Measurements from ENCODE around the gene TMEM170B.
A peak's percentile ranks its signal among the peaks of the same experiment; 100 is the strongest.

TMEM170B gene

GRCh38 chr6:11495565-11496145 is 41.9 kb upstream of the TMEM170B start:
- Histone ChIP-seq H3K79me2 (ENCODE audit: insufficient read depth, low read length) (no peaks in the 10 kb centered on the region), H3K27me3 (ENCODE audit: insufficient read depth, low read length, poor library complexity) (no peaks in the 10 kb centered on the region), H3K9ac (ENCODE audit: low read depth, low read length) (no peak overlapping the region), H3K9me3 (ENCODE audit: insufficient read depth, low read length, severe bottlenecking) (no peaks in the 10 kb centered on the region), H3K4me3 (ENCODE audit: low read depth in 1 of 2, low read length in 2 of 2) (no peak overlapping the region), H2AFZ (ENCODE audit: low read depth, low read length) (no peak overlapping the region), H4K20me1 (ENCODE audit: insufficient read depth, low read length) (no peaks in the 10 kb centered on the region; the same call in 1 of the 2 replicates), H3K27ac (ENCODE audit: low read length) (no peak overlapping the region), H3K4me1 (ENCODE audit: insufficient read depth, low read length) (no peaks in the 10 kb centered on the region), H3K36me3 (ENCODE audit: insufficient read depth, low read length) (no peaks in the 10 kb centered on the region), H3K4me2 (ENCODE audit: insufficient read depth, low read length) (no peak overlapping the region)
- ATAC-seq (ENCODE audit: insufficient read depth, low read depth) (no peak), DNase-seq (no peak)
- TF ChIP-seq CTCF (IDR thresholded peaks at IDR 0.05; ENCODE audit: borderline replicate concordance, extremely low read depth, low read length, poor library complexity, severe bottlenecking) (no peak), EZH2 (IDR thresholded peaks at IDR 0.05; ENCODE audit: borderline replicate concordance, low read depth, low read length, severe bottlenecking) (no peak)

GRCh38 chr6:11496152-11497060 is 41.1 kb upstream of the TMEM170B start:
- H3K9me3 ChIP-seq (ENCODE audit: insufficient read depth, low read length, severe bottlenecking), result no peaks in the 10 kb centered on the region
- no peak overlapping the region for H2AFZ ChIP-seq (ENCODE audit: low read depth, low read length)
- TF ChIP-seq CTCF (IDR thresholded peaks at IDR 0.05; ENCODE audit: borderline replicate concordance, extremely low read depth, low read length, poor library complexity, severe bottlenecking), result peak; percentile 79
- TF ChIP-seq EZH2 (IDR thresholded peaks at IDR 0.05; ENCODE audit: borderline replicate concordance, low read depth, low read length, severe bottlenecking), result no peak
- H4K20me1 ChIP-seq (ENCODE audit: insufficient read depth, low read length), result no peaks in the 10 kb centered on the region; the same call in 1 of the 2 replicates
- H3K4me2 ChIP-seq (ENCODE audit: insufficient read depth, low read length), result no peak overlapping the region
- H3K79me2 ChIP-seq (ENCODE audit: insufficient read depth, low read length), result no peaks in the 10 kb centered on the region
- no peak overlapping the region for H3K9ac ChIP-seq (ENCODE audit: low read depth, low read length)
- H3K27me3 ChIP-seq (ENCODE audit: insufficient read depth, low read length, poor library complexity), result no peaks in the 10 kb centered on the region
- peak; percentile 93 for ATAC-seq (ENCODE audit: insufficient read depth, low read depth)
- no peaks in the 10 kb centered on the region for H3K36me3 ChIP-seq (ENCODE audit: insufficient read depth, low read length)
- no peak overlapping the region for H3K4me3 ChIP-seq (ENCODE audit: low read depth in 1 of 2, low read length in 2 of 2)
- DNase-seq, result peak; percentile 73
- H3K27ac ChIP-seq (ENCODE audit: low read length), result no peak overlapping the region
- H3K4me1 ChIP-seq (ENCODE audit: insufficient read depth, low read length), result no peaks in the 10 kb centered on the region

- DNase-seq, result no peak
- TF ChIP-seq EZH2 (IDR thresholded peaks at IDR 0.05; ENCODE audit: borderline replicate concordance, low read depth, low read length, severe bottlenecking), result no peak
- no peak for TF ChIP-seq CTCF (IDR thresholded peaks at IDR 0.05; ENCODE audit: borderline replicate concordance, extremely low read depth, low read length, poor library complexity, severe bottlenecking)
- no peaks in the 10 kb centered on the region for H3K9me3 ChIP-seq (ENCODE audit: insufficient read depth, low read length, severe bottlenecking)
- no peaks in the 10 kb centered on the region for H3K36me3 ChIP-seq (ENCODE audit: insufficient read depth, low read length)
- H3K27me3 ChIP-seq (ENCODE audit: insufficient read depth, low read length, poor library complexity), result no peaks in the 10 kb centered on the region
- H3K4me2 ChIP-seq (ENCODE audit: insufficient read depth, low read length), result no peak overlapping the region
- H3K9ac ChIP-seq (ENCODE audit: low read depth, low read length), result no peak overlapping the region
- no peaks in the 10 kb centered on the region for H3K4me1 ChIP-seq (ENCODE audit: insufficient read depth, low read length)
- H3K79me2 ChIP-seq (ENCODE audit: insufficient read depth, low read length), result no peaks in the 10 kb centered on the region
- H2AFZ ChIP-seq (ENCODE audit: low read depth, low read length), result no peak overlapping the region
- H3K4me3 ChIP-seq (ENCODE audit: low read depth in 1 of 2, low read length in 2 of 2), result no peak overlapping the region
- H4K20me1 ChIP-seq (ENCODE audit: insufficient read depth, low read length), result no peaks in the 10 kb centered on the region
- no peak for ATAC-seq (ENCODE audit: insufficient read depth, low read depth)
- H3K27ac ChIP-seq (ENCODE audit: low read length), result no peak overlapping the region
Observed at GRCh38 chr6:11497107-11497506, 40.4 kb upstream of the TMEM170B start.

Measured in DND-41 (cell line).